Measurements from ENCODE around the gene DUOX2. TPM values are rescaled to one million over a fixed set of nuclear protein-coding genes. Genes with fewer than 3 reads are reported as not detected.
A peak's percentile ranks its signal among the peaks of the same experiment; 100 is the strongest.

The DUOX2 gene
- total RNA-seq, 1 experiment from 2014 or later, result 0.30 TPM

DNA sequence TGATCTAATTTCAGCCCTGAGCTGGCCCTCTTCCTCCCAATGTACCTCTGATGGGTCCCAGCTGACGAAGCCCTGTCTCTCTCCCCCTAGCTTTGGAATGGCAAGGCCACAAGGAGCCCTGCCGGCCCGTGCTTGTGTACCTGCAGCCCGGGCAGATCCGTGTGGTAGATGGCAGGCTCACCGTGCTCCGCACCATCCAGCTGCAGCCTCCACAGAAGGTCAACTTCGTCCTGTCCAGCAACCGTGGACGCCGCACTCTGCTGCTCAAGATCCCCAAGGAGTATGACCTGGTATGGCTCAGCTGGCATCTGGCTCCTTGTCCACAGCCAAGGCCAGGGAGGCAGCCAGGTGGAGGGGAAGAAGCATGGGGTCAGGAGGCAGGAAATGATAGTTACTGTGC, 30.0 kb upstream of the DUOX2 start:
- ChIA-PET POLR2A (no interaction called here), CTCF (interaction anchor here (1.0 to 1.4 kb wide), 3 partner anchors 17 to 26 kb away, joined by 4 to 7 read pairs (median 5); no protein-coding TSS in a partner anchor)
- Mint-ChIP-seq H3K4me1 (ENCODE audit: insufficient read depth, unreplicated experiment) (peaks cover 16% of the 10 kb centered on the region), H3K27ac (ENCODE audit: low read depth, unreplicated experiment) (no peak overlapping the region), H3K36me3 (ENCODE audit: insufficient read depth, unreplicated experiment) (peaks cover 14% of the 10 kb centered on the region), H3K27me3 (ENCODE audit: insufficient read depth, unreplicated experiment) (no peaks in the 10 kb centered on the region), H3K4me3 (ENCODE audit: unreplicated experiment) (no peak overlapping the region), H3K9me3 (ENCODE audit: unreplicated experiment) (no peaks in the 10 kb centered on the region)
- no peak for DNase-seq (ENCODE audit: unreplicated experiment)
- intact Hi-C loops (cut with micrococcal nuclease), result no loop called here
- BruUV-seq (replicated peaks), result no TSS peak
- TF ChIP-seq, protein P1, sequence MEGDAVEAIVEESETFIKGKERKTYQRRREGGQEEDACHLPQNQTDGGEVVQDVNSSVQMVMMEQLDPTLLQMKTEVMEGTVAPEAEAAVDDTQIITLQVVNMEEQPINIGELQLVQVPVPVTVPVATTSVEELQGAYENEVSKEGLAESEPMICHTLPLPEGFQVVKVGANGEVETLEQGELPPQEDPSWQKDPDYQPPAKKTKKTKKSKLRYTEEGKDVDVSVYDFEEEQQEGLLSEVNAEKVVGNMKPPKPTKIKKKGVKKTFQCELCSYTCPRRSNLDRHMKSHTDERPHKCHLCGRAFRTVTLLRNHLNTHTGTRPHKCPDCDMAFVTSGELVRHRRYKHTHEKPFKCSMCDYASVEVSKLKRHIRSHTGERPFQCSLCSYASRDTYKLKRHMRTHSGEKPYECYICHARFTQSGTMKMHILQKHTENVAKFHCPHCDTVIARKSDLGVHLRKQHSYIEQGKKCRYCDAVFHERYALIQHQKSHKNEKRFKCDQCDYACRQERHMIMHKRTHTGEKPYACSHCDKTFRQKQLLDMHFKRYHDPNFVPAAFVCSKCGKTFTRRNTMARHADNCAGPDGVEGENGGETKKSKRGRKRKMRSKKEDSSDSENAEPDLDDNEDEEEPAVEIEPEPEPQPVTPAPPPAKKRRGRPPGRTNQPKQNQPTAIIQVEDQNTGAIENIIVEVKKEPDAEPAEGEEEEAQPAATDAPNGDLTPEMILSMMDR (IDR thresholded peaks at IDR 0.05; ENCODE audit: unreplicated experiment), result no peak

DNA sequence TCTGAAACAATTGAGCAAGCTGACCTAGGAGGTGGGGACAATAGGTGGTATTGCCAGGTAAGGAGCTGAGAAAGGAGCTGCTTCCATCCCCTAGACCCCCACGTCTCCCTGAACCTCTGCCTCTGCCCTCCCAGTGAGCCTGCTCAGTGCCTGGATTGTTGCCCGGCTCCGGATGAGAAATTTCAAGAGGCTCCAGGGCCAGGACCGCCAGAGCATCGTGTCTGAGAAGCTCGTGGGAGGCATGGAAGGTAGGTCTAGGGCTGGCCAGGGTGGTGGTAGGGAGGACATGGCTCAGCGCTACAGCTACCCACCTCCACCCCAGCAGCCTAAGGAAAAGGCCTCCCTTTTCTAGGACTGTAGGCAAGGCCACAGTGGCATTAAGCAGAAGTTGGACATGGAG, 29.1 kb upstream of the DUOX2 start:
- no peak overlapping the region for H3K27ac Mint-ChIP-seq (ENCODE audit: low read depth, unreplicated experiment)
- intact Hi-C loops (cut with micrococcal nuclease), result no loop called here
- H3K9me3 Mint-ChIP-seq (ENCODE audit: unreplicated experiment), result no peaks in the 10 kb centered on the region
- CTCF ChIA-PET, result interaction anchor here (2.0 to 2.1 kb wide), 2 partner anchors 16 to 20 kb away, joined by 6 to 13 read pairs; no protein-coding TSS in a partner anchor
- no peak for DNase-seq (ENCODE audit: unreplicated experiment)
- BruUV-seq (replicated peaks), result no TSS peak
- POLR2A ChIA-PET, result interaction anchor here (0.5 kb wide), 1 partner anchor 404 kb away, joined by 5 read pairs; no protein-coding TSS in a partner anchor
- no peaks in the 10 kb centered on the region for H3K27me3 Mint-ChIP-seq (ENCODE audit: insufficient read depth, unreplicated experiment)
- H3K4me3 Mint-ChIP-seq (ENCODE audit: unreplicated experiment), result no peak overlapping the region
- peaks cover 14% of the 10 kb centered on the region for H3K36me3 Mint-ChIP-seq (ENCODE audit: insufficient read depth, unreplicated experiment)
- peaks cover 7% of the 10 kb centered on the region for H3K4me1 Mint-ChIP-seq (ENCODE audit: insufficient read depth, unreplicated experiment)
- TF ChIP-seq, protein P1 (IDR thresholded peaks at IDR 0.05; ENCODE audit: unreplicated experiment), result no peak

DNA sequence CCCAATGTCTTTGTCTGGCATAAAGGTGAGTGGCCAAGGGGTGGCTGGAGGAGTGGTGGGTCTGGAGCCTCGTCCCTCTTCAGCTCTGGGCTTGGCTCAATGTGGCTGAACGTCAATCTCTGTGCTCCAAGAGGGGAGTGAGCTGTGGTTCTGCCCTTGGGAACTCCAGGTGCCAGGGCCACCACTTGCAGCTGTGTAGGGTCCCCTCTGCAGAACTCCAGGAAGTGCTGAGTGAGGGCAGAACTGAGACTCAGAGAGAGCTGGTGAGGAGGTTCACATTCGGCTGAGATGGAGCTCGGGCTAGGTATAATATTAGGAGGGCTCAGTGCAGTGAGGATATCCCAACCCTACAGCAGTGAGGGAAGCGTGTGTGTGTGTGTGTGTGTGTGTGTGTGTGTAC, 27.4 kb upstream of the DUOX2 start:
- peaks cover 15% of the 10 kb centered on the region for H3K36me3 Mint-ChIP-seq (ENCODE audit: insufficient read depth, unreplicated experiment)
- peak overlapping the region; percentile 51 for H3K27ac Mint-ChIP-seq (ENCODE audit: low read depth, unreplicated experiment)
- POLR2A ChIA-PET, result interaction anchor here (1.3 kb wide), 1 partner anchor 9 kb away, joined by 3 read pairs; no protein-coding TSS in a partner anchor
- no TSS peak for BruUV-seq (replicated peaks)
- no peaks in the 10 kb centered on the region for H3K4me1 Mint-ChIP-seq (ENCODE audit: insufficient read depth, unreplicated experiment)
- CTCF ChIA-PET, result interaction anchor here (0.6 to 2.1 kb wide), 3 partner anchors 22 to 492 kb away, joined by 3 to 13 read pairs (median 4); no protein-coding TSS in a partner anchor
- no peak overlapping the region for H3K4me3 Mint-ChIP-seq (ENCODE audit: unreplicated experiment)
- TF ChIP-seq, protein P1 (IDR thresholded peaks at IDR 0.05; ENCODE audit: unreplicated experiment), result no peak
- no peaks in the 10 kb centered on the region for H3K9me3 Mint-ChIP-seq (ENCODE audit: unreplicated experiment)
- H3K27me3 Mint-ChIP-seq (ENCODE audit: insufficient read depth, unreplicated experiment), result no peaks in the 10 kb centered on the region
- intact Hi-C loops (cut with micrococcal nuclease), result no loop called here
- no peak for DNase-seq (ENCODE audit: unreplicated experiment)

DNA sequence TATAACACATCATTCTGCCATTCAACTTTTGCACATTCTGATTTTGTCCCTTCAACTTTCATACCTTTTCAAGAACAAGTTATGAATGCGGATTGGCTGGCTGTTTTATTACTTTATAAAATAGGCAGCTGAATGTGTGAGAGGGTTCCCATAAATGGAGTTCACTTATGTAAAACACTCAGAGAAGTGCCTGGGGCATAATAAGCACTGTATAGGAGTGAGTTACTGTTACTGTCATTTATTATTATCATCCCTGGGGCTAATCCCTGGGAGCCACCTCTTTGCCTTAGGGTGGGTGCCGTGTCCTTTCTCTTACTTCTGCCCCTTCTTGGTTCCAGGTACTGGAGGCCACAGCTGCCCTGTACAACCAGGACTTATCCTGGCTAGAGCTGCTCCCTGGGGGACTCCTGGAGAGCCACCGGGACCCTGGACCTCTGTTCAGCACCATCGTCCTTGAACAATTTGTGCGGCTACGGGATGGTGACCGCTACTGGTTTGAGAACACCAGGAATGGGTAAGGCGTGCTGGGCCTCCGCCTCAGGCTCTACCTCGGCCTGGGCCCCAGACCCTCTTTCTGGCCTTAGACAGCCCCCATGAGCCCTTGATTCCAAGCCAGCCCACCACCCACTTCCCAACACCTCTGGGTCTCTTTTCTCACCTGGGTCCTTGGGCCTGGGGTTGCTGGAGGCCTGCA, 26.7 kb upstream of the DUOX2 start:
- no TSS peak for BruUV-seq (replicated peaks)
- H3K36me3 Mint-ChIP-seq (ENCODE audit: insufficient read depth, unreplicated experiment), result peaks cover 20% of the 10 kb centered on the region
- H3K4me1 Mint-ChIP-seq (ENCODE audit: insufficient read depth, unreplicated experiment), result no peaks in the 10 kb centered on the region
- intact Hi-C loops (cut with micrococcal nuclease), result no loop called here
- CTCF ChIA-PET, result interaction anchor here (0.6 to 1.6 kb wide), 3 partner anchors 9 to 493 kb away, joined by 3 to 6 read pairs (median 4); no protein-coding TSS in a partner anchor
- H3K27ac Mint-ChIP-seq (ENCODE audit: low read depth, unreplicated experiment), result no peak overlapping the region
- H3K4me3 Mint-ChIP-seq (ENCODE audit: unreplicated experiment), result no peak overlapping the region
- H3K9me3 Mint-ChIP-seq (ENCODE audit: unreplicated experiment), result no peaks in the 10 kb centered on the region
- no peaks in the 10 kb centered on the region for H3K27me3 Mint-ChIP-seq (ENCODE audit: insufficient read depth, unreplicated experiment)
- POLR2A ChIA-PET, result no interaction called here
- TF ChIP-seq, protein P1 (IDR thresholded peaks at IDR 0.05; ENCODE audit: unreplicated experiment), result no peak
- no peak for DNase-seq (ENCODE audit: unreplicated experiment)
